GM18873 (cell line): ENCODE results near the gene HMCN2.

Source experiments
- ATAC-seq: cut with Tn5 transposase; IDR thresholded peaks from one replicate; pipeline ENCODE4 v1.9.1; 2021; ENCODE audit warnings: mild to moderate bottlenecking, moderate library complexity, moderate number of reproducible peaks; ENCODE audit not compliant: unreplicated experiment, low FRiP score

HMCN2 gene

DNA sequence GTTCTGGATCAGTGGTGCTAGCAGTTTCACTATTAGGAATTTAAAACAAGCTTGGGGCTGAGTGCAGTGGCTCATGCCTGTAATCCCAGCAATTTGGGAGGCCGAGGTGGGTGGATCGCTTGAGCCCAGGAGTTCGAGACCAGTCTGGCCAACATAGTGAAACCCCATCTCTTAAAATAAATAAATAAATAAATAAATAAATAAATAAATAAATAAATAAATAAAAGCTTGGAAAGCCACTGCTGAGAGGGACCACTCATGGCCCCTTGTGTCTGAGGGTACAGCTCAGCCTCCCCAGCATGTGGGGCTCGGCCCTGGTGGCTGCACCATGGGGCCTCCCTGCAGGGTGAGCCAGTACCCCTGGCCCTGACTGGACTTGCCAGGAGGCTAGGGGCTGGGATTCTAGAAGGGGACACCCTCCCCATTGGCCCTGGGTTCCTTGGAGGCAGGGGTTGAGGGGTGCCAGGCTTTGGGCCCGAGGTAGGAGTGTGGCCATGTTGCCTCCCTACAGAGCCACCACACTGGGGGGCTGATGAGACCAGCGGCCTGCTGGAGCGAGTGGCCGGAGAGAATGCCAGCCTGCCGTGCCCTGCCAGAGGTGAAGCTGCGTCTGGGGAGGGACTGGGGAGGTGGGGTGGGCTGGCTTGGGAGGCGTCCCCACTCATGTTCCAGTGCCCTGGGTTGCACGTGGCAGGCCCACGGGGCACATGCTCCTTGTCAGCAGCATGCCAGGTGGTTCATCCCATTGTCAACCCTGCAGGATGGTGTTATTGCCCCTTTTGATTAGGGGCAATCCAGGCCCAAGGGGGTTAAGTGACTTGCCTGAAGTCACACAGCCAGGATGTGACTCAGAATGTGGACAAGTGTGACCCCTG lies 76.5 kb downstream of the HMCN2 start:
- no peak for ATAC-seq

DNA sequence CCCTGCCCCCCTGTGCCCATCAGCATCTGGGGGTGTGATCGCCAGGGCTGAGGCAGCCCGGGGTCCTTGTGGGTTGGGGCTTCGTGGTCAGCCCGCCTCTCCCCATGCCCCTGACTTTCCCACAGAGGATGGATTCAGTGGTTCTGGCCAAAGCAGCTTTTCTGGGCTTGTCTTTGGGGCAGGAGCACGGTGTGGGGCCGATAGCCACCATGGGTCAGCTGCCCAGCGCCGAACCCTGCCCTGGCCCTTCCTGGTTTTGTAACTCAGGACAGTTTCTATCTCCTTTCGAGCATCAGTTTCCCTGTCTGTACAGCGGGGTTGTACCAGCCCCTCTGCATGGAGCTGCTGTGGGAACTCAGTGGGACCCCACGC lies 77.1 kb downstream of the HMCN2 start:
- no peak for ATAC-seq

DNA sequence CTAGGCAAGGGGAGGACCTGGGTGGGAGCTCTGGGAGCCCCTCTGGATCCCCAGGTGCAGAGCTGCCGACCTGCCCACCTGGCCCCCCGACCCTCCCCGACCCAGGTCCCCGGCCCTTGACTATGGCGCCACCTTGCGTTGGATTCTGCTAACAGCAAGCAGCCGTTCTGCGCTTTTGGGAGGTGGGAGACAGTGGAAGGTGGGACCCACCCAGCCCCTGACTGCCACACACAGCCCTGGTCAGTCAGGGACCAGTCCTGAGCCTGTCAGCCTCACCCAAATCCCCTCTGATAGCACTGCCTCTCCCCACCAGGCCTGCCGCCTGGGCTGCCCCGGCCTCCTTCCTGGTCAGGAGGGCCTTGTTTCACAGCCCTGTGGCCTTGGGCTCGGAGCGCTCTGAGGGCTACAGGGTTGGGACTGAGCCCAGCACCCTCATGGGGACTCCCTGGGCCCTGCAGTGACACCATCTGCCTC lies 77.9 kb downstream of the HMCN2 start:
- no peak for ATAC-seq

DNA sequence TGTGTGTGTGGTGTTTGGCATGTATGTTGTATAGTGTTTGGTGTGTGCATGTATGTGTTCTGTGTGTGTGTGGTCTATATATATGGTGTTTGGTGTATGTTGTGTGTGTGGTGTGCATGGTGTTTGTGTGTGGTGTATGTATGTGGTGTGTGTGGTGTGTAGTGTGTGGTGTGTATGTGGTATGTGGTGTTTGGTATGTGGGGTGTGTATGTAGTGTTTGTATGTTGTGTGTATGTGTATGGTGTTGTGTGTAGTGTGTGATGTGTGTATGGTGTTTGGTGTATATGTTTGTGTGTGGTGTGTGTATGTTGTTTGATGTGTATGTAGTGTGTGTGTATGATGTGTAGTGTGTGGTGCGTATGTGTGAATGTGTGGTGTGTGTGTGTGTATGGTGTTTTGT lies 78.8 kb downstream of the HMCN2 start:
- no peak for ATAC-seq

DNA sequence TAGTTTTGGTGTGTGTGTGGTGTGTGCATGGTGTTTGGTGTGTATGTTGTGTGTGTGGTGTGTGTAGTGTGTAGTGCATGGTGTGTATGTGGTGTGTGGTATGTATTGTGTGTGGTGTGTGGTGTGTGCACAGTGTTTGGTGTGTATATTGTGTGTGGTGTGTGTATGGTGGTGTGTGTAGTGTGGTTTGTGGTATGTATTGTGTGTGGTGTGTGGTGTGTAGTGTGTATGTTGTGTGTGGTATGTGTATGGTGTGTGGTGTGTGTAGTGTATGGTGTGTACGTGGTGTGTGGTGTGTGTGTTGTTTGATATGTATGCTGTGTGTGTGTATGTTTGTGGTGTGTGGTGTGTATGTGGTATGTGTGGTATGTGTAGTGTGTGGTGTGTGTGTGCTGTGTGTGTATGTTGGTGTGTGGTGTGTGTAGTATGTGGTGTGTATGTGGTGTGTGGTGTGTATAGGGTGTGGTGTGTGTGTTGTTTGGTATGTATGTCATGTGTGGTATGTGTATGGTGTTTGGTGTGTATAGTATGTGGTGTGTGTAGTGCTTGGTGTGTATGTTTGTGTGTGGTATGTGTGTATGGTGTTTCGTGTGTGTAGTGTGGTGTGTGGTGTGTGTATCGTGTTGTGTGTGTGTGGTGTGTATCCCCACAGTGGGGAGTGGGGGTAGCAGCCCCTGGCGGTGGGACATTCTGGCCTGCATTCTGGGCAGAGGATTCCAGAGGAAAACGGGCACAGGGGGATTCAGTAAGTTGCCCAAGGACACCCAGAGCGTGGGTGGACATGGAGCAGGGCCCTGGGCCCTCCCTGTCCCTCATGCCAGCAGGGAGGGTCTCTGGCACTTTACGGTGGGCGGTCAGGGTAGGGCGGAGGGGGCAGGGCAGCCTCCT lies 79.7 kb downstream of the HMCN2 start:
- no peak for ATAC-seq

DNA sequence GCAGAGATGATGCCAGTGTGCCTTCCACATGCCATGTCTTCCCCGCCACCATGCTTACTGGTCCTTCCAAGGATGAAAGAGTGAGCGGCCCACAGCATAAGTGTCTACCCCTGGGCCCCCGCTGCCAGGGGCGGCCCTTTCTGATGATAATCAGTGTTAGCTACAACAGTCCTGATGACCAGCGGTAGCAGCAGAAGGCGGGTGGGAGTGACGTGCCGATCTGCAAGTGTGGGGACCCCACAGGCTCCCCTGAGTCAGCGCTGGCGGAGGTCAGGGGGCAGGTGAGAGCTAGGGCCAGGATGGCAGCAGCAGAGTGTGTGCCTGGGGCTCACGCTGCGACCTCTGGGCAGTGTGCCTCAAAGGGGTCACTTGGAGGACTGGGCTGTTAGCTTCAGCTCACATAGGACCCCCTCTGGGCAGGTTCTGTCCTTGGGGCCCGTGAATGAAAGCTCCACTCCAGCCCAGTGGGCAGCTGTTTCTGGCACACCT lies 80.4 kb downstream of the HMCN2 start:
- no peak for ATAC-seq

DNA sequence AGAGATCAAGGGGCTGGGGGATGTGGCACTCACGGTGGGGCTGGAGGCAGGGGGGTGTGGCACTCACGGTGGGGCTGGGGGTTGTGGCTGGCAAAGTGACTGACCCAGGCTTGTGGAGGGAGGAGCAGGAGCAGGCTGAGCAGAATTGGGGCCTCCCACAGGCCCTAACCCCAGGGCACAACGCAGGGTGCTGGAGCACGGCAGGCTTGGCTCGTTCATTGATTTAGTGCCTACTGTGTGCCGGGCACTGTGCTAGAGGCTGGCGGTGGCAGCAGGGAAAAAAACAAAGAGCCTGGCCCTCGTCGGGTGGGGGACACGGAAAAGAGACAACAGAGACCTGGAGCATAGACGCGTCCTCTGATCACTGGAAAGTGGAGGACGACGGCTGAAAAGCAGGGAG lies 80.9 kb downstream of the HMCN2 start:
- no peak for ATAC-seq

DNA sequence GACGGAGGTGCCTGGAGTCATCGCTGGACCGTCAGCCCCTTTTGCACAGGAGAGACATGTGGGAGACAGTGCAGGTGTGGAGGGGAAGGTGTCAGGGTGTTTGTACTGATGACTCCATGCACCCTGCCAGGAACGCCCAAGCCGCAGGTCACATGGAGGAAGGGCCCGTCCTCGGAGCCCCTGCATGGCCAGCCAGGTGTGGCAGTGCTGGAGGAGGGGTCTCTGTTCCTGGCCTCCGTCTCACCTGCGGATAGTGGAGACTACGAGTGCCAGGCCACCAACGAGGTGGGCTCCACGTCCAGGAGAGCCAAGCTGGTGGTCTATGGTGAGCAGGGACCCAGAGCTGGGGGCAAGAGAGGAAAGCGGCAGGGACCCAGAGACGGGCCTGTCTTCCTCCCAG lies 81.5 kb downstream of the HMCN2 start:
- no peak for ATAC-seq

DNA sequence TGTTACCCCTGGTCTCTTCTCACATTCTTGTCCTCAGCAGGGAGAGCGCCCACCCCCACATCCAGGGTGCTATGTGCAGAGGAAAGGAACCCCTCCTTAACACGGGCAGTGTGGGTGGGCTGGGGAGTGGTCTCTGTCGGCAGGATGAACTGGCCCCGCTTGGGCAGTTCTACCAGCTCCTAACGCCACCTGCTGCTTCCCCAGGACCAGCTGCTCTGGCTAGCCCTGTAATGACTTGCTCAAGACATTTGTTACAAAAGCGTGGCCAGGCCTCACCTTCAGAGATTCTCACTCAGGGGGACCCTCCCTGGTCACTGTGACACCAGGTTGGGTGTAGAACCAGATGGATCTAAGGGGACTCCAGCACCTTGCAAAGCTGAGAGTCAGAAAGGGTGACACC lies 82.4 kb downstream of the HMCN2 start:
- no peak for ATAC-seq

DNA sequence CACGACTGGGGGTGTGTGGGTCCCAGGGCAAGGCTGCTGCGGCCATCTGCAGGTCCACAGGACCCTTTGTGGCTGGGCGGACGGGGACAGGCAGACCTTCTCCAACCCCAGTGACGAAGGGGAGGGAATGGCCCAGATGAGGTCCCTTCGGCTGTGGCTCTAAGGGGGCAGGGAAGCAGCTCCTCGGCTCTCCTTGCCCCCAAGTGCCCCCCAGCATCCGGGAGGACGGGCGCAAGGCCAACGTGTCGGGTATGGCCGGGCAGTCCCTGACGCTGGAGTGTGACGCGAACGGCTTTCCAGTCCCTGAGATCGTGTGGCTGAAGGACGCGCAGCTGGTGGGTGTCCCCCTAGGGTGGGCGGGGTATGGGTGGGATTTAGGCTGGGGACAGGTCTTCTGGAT lies 82.8 kb downstream of the HMCN2 start:
- no peak for ATAC-seq

DNA sequence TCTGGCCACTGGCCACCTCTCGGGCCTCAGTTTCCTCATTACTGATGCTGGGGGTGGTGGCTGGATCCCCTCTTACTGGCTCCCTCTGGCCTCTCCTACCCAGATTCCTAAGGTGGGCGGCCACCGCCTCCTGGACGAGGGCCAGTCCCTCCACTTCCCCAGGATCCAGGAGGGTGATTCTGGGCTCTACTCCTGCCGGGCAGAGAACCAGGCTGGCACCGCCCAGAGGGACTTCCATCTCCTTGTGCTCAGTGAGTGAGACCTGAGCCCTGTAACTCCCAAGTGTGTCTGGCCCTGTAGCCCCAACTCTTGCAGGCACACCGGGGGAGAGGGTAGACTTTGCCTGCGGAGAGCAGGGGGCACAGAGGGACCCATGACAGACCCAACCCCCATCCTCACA lies 83.3 kb downstream of the HMCN2 start:
- ATAC-seq = no peak

DNA sequence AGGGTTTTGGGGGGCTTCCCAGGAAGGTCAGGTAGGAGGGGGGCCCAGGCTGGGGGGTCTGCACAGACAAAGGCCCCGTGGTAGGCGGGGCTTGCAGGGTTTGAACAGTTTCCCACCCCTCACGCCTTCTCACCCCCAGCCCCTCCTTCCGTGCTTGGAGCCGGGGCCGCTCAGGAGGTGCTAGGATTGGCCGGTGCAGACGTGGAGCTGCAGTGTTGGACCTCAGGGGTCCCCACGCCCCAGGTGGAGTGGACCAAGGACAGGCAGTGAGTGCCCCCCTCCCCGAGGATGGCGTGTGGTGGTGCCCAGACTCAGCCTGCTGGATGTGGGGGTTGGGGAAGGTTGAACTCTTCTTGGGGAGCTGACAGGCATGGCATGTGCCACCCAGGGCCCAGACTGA lies 83.8 kb downstream of the HMCN2 start:
- no peak for ATAC-seq

DNA sequence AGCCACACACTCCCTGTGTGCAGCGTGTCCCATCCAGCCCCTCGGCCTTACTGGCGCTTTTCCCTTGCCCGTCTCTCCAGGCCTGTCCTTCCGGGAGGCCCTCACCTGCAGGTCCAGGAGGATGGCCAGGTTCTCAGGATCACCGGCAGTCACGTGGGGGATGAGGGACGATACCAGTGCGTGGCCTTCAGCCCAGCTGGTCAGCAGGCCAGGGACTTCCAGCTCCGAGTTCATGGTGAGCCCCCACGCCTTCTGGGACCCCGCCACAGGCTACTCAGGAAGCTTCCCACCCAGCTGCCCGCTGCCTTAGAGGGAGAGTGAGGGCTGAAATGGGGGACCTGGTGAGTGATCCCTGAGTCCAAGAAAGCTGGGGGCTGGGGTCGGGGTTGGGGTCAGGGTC lies 85.8 kb downstream of the HMCN2 start:
- ATAC-seq = no peak

DNA sequence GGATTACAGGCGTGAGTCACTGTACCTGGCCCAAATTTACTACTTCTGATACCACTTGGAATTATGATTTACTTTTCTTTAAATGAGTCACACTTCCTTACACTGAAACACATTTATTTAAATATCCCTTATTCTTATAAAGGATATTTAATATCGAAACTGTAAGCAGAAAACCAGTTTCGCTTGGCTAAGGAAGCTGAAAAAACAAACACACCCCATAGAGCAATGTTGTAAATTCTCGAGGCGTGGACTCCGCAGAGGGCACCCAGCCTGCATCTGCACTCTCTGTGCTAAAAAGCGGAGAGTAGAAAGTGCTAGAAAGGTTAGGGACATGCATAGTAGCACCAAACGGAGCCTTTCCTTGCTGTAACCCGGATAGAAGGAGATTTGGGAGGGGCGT lies 86.5 kb downstream of the HMCN2 start:
- no peak for ATAC-seq

DNA sequence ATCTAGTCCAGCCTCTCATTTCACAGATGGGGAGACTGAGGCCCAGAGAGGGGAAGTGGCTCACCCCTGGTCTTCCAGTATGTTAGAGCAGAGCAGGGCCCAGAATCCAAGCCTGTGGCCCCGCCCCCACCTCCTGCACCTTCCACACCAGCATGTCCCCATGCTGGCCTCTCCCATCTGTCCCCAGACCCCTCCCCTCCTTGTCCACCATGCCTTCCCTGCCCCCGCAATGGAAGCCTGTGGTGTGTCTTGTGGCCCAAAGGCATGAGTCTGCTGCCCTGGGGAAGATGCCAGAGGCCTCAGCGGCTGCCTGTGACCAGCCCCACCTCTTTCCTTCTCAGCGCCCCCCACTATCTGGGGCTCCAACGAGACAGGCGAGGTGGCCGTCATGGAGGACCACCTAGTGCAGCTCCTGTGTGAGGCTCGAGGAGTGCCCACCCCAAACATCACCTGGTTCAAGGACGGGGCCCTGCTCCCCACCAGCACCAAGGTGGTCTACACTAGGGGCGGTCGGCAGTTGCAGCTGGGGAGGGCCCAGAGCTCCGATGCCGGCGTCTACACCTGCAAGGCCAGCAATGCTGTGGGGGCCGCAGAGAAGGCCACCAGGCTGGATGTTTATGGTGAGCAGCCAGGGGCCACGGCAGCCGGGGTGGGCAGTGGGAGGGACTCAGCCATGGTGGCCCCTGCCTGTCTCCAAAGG lies 87.2 kb downstream of the HMCN2 start:
- no peak for ATAC-seq

DNA sequence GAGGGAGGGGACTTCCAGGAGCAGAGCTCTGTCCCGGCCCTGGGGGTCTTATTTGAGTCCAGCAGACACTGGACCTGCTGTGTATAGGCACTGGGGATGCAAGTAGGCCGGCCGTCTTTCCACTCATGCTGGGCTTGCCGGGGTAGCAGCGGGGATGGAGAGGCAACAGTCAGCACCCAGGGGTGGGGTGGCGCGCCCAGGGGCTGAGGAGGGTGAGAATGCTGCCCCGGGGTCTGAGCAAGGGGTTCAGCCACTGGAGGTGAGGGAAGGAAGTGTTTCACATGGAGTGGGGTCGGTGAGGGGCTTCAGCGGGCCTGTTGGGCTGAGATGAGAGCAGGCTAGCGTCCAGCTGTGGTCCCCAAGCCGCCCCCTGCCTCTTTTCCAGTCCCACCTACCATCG lies 88.8 kb downstream of the HMCN2 start:
- no peak for ATAC-seq

DNA sequence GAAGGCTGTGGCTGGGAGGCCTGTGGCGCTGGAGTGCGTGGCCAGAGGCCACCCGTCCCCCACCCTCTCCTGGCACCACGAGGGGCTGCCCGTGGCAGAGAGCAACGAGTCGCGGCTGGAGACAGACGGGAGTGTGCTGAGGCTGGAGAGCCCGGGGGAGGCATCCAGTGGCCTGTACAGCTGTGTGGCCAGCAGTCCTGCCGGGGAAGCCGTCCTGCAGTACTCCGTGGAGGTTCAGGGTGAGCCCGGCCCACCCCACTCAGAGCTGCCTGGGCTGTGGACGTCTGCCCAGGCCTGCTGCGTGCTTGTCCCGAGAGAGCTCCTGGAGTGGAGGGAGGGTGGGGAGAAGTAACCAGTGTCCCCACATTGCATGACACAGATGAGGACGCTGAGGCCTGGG lies 89.2 kb downstream of the HMCN2 start:
- ATAC-seq = no peak

DNA sequence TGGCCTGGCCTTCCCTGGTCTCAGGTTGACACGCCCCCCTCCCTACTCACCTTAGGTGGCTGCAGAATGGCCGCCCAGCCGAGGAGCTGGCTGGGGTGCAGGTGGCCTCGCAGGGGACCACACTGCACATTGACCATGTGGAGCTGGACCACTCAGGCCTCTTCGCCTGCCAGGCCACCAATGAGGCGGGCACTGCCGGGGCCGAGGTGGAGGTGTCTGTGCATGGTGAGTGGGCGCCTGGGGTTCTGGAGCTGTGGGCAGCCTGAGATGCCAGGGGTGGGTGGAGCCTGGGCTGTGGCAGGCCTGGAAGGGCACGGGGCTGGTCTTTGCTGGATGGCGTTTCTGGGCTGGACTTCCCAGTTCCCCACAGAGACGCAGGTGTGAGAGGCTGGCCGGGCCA lies 90.5 kb downstream of the HMCN2 start:
- no peak for ATAC-seq

DNA sequence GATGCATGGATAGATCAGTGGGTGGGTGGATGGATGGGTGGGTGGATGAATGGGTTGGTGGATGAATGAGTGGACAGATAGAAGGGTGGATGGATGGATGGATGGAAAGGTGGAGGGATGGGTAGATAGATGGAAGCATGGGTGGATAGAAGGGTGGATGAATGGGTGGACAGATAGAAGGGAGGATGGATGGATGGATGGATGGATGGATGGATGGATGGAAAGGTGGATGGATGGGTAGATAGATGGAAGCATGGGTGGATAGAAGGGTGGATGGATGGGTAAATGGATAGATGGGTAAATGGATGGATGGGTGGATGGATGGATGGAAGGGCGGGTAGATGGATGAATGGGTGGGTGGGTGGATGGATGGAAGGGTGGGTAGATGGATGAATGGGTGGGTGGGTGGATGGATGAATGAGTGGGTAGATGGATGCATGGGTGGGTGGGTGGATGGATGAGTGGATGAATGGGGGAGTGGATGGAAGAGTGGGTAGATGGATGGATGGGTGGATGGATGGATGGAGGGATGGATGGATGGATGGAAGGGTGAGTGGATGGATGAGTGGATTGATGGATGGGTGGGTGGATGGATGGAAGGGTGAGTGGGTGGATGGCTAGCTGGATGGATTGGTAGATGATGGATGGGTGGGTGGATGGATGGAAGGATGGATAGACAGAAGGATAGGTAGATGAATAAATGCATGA lies 91.5 kb downstream of the HMCN2 start:
- ATAC-seq = no peak

DNA sequence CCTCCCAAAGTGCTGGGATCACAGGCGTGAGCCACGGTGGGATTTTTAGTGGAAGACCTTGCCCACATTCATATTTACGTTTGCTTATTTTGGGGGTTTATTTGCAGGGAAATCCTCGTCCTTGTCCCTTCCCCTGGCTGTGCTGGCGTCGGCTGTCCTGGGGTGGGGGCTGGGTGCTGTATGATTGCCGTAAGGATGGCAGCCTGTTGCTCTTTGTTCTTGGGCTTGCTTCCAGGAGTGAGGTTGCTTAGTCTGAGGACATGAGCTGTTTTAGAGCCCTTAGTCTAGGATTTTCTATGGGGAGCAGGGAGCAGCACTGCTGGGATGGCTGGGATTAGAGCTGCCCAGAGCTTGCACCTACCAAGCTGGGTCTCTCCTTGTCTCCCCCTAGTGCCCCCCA lies 93.4 kb downstream of the HMCN2 start:
- ATAC-seq = no peak
